Neural cell (in vitro differentiated cells): ENCODE measurements around the gene PTTG1IP. TPM values are rescaled to one million over a fixed set of nuclear protein-coding genes. Genes with fewer than 3 reads are reported as not detected.

Source experiments
- H2AFZ ChIP-seq: fragments of 200-600, 300-800 bp; sonication (generic), shearing (Covaris generic); 2 replicates; pipeline ENCODE4 v1.6.0; 2014; ENCODE audit warnings: low read depth, mild to moderate bottlenecking, antibody characterized with exemption, low read length, moderate library complexity
- H3F3A ChIP-seq: fragments of 200-600 bp; shearing (Covaris generic); 2 replicates; pipeline ENCODE4 v1.6.1; 2016; ENCODE audit warnings: mild to moderate bottlenecking, moderate library complexity, mixed read lengths, antibody characterized with exemption, low read length; ENCODE audit not compliant: insufficient read depth, poor library complexity, severe bottlenecking
- H3K27ac ChIP-seq: fragments of 200-600, 300-800 bp; sonication (generic), shearing (Covaris generic); 2 replicates; pipeline ENCODE4 v1.5.1; 2014; ENCODE audit warnings: mild to moderate bottlenecking, low read length, moderate library complexity
- H3K27me3 ChIP-seq: fragments of 300-800, 200-600 bp; sonication (generic), shearing (Covaris generic); 2 replicates; pipeline ENCODE4 v1.6.0; 2014; ENCODE audit warnings: mild to moderate bottlenecking, low read depth, low read length, moderate library complexity; ENCODE audit not compliant: insufficient read depth
- H3K36me3 ChIP-seq: fragments of 300-800, 200-600 bp; sonication (generic), shearing (Covaris generic); 2 replicates; pipeline ENCODE4 v1.5.1; 2014; ENCODE audit warnings: mild to moderate bottlenecking, antibody characterized with exemption, low read length, moderate library complexity; ENCODE audit not compliant: insufficient read depth
- H3K4me2 ChIP-seq: fragments of 300-800, 200-600 bp; sonication (generic), shearing (Covaris generic); 2 replicates; pipeline ENCODE4 v1.6.0; 2014; ENCODE audit warnings: mild to moderate bottlenecking, low read length
- H3K4me3 ChIP-seq: fragments of 300-800, 200-600 bp; sonication (generic), shearing (Covaris generic); 2 replicates; pipeline ENCODE4 v1.5.1; 2014; ENCODE audit warnings: mild to moderate bottlenecking, low read length, moderate library complexity
- H3K79me2 ChIP-seq: fragments of 200-600 bp; shearing (Covaris generic); replicated peaks from 2 replicates; pipeline ENCODE4 v1.6.0; 2014; ENCODE audit warnings: mild to moderate bottlenecking, low read length, moderate library complexity; ENCODE audit not compliant: insufficient read depth
- H3K9ac ChIP-seq: fragments of 300-800, 200-600 bp; sonication (generic), shearing (Covaris generic); 2 replicates; pipeline ENCODE4 v1.6.1; 2016; ENCODE audit warnings: mild to moderate bottlenecking, low read length, mixed read lengths
- H3K9me2 ChIP-seq: fragments of 200-600 bp; shearing (Covaris generic); 2 replicates; pipeline ENCODE4 v1.6.1; 2016; ENCODE audit warnings: mild to moderate bottlenecking, low read length, mixed read lengths; ENCODE audit not compliant: insufficient read depth
- H3K9me3 ChIP-seq: fragments of 200-600, 300-800 bp; sonication (generic), shearing (Covaris generic); 2 replicates; pipeline ENCODE4 v1.6.1; 2016; ENCODE audit warnings: mild to moderate bottlenecking, mixed run types, low read length, moderate library complexity, mixed read lengths
- H4K20me1 ChIP-seq: fragments of 200-600 bp; shearing (Covaris generic); 2 replicates; pipeline ENCODE4 v1.6.1; 2016; ENCODE audit warnings: mild to moderate bottlenecking, mixed run types; ENCODE audit not compliant: insufficient read depth
- CTCF ChIP-seq: fragments of 450-650 bp; IDR thresholded peaks from 2 replicates; pipeline ENCODE4 v1.5.1; 2014; ENCODE audit warnings: antibody characterized with exemption, mild to moderate bottlenecking, moderate library complexity; ENCODE audit not compliant: poor library complexity, severe bottlenecking
- EP300 ChIP-seq: fragments of 450-650 bp; conservative IDR thresholded peaks from 2 replicates; pipeline ENCODE4 v1.6.1; 2014; ENCODE audit warnings: antibody characterized with exemption, mild to moderate bottlenecking, moderate library complexity; ENCODE audit not compliant: poor library complexity, severe bottlenecking
- EZH2 ChIP-seq: fragments of 200-600, 300-800 bp; shearing (Covaris generic), sonication (generic); IDR thresholded peaks from 2 replicates; pipeline ENCODE4 v1.6.1; 2014; ENCODE audit warnings: antibody characterized with exemption, low read length, borderline replicate concordance, mild to moderate bottlenecking; ENCODE audit not compliant: insufficient read depth, poor library complexity, severe bottlenecking
- MXI1 ChIP-seq: fragments of 450-650 bp; conservative IDR thresholded peaks from 2 replicates; pipeline ENCODE4 v1.6.1; 2014; ENCODE audit warnings: antibody characterized with exemption, mild to moderate bottlenecking; ENCODE audit not compliant: poor library complexity, severe bottlenecking
- POLR2AphosphoS5 ChIP-seq: IDR thresholded peaks from 2 replicates; pipeline ENCODE4 v1.6.1; 2012
- RAD21 ChIP-seq: fragments of 450-650 bp; conservative IDR thresholded peaks from 2 replicates; pipeline ENCODE4 v1.6.1; 2014; ENCODE audit warnings: antibody characterized with exemption, mild to moderate bottlenecking, moderate library complexity
- REST ChIP-seq: IDR thresholded peaks from 2 replicates; pipeline ENCODE4 v1.6.1; 2012; ENCODE audit warnings: borderline replicate concordance
- SMC3 ChIP-seq: fragments of 450-650 bp; conservative IDR thresholded peaks from 2 replicates; pipeline ENCODE4 v1.6.1; 2014; ENCODE audit warnings: antibody characterized with exemption, mild to moderate bottlenecking, moderate library complexity; ENCODE audit not compliant: poor library complexity
- TAF1 ChIP-seq: IDR thresholded peaks from 2 replicates; pipeline ENCODE4 v1.6.1; 2012; ENCODE audit warnings: low read depth
- polyA plus RNA-seq: library from polyadenylated mRNA; depleted of rRNA; stranded (reverse); fragments of >200 nt; gene quantifications from 2 replicates; pipeline ENCODE4 v1.2.3, GENCODE V29; 2014

PTTG1IP gene
- polyA plus RNA-seq, 1 donor from 2014 or later: 152 TPM

- no peaks in the 10 kb centered on the region for H3K9me2 ChIP-seq
- no peaks in the 10 kb centered on the region for H3F3A ChIP-seq
- H3K27me3 ChIP-seq: no peaks in the 10 kb centered on the region
- H3K4me3 ChIP-seq: no peak overlapping the region
- H3K27ac ChIP-seq: no peak overlapping the region
- no peak for TF ChIP-seq MXI1
- TF ChIP-seq TAF1: no peak
- no peak overlapping the region for H2AFZ ChIP-seq
- H4K20me1 ChIP-seq: no peaks in the 10 kb centered on the region
- no peak overlapping the region for H3K4me2 ChIP-seq
- H3K9ac ChIP-seq: no peak overlapping the region
- no peaks in the 10 kb centered on the region for H3K36me3 ChIP-seq
- H3K9me3 ChIP-seq: no peaks in the 10 kb centered on the region
- no peaks in the 10 kb centered on the region for H3K79me2 ChIP-seq
These were observed 26.8 kb downstream of the PTTG1IP start for GRCh38 chr21:44846485-44847260.

GRCh38 chr21:44846224-44846484, 27.3 kb downstream of the PTTG1IP start:
- H3K4me2 ChIP-seq: no peak overlapping the region
- TF ChIP-seq CTCF (no peak), RAD21 (no peak)
- H3F3A ChIP-seq: no peaks in the 10 kb centered on the region
- no peaks in the 10 kb centered on the region for H4K20me1 ChIP-seq
- H2AFZ ChIP-seq: no peak overlapping the region
- H3K79me2 ChIP-seq: no peaks in the 10 kb centered on the region
- no peak overlapping the region for H3K9ac ChIP-seq
- H3K27me3 ChIP-seq: no peaks in the 10 kb centered on the region
- H3K9me2 ChIP-seq: no peaks in the 10 kb centered on the region
- no peaks in the 10 kb centered on the region for H3K9me3 ChIP-seq
- H3K27ac ChIP-seq: no peak overlapping the region
- no peak overlapping the region for H3K4me3 ChIP-seq
- H3K36me3 ChIP-seq: no peaks in the 10 kb centered on the region

- Histone ChIP-seq H3K27ac (no peak overlapping the region), H3K36me3 (no peaks in the 10 kb centered on the region), H3F3A (no peaks in the 10 kb centered on the region), H3K4me3 (no peak overlapping the region), H2AFZ (no peak overlapping the region), H3K79me2 (no peaks in the 10 kb centered on the region), H3K9me2 (no peaks in the 10 kb centered on the region), H4K20me1 (no peaks in the 10 kb centered on the region), H3K4me2 (no peak overlapping the region), H3K27me3 (no peaks in the 10 kb centered on the region), H3K9me3 (no peaks in the 10 kb centered on the region), H3K9ac (no peak overlapping the region)
- TF ChIP-seq POLR2AphosphoS5 (no peak), CTCF (no peak), TAF1 (no peak), EZH2 (no peak), REST (no peak), MXI1 (no peak), SMC3 (no peak), RAD21 (no peak), EP300 (no peak)
These were observed 27.9 kb downstream of the PTTG1IP start for GRCh38 chr21:44845418-44846223.
